Adrenal gland (tissue), 12 donors: Measurements from ENCODE around the gene HPCAL4. TPM values are rescaled to one million over a fixed set of nuclear protein-coding genes. Genes with fewer than 3 reads are reported as not detected.

Source experiments
- DNase-seq, 7 donors: peaks; one replicate each; pipeline ENCODE4 v3.0.0-alpha.2; 2019 to 2020
- H3K27ac ChIP-seq, 5 donors: fragments of 200-600 bp; sonication (generic) in 4 of 5; 1 replicate in 3 of 5; 2 replicates in 2 of 5; pipeline versions ENCODE4 v1.5.1 to v1.8.0; 2016 to 2020; ENCODE audit warnings: mild to moderate bottlenecking in 1 of 5
- H3K27me3 ChIP-seq: fragments of 200-600 bp; 2 replicates; pipeline ENCODE4 v1.8.0; 2021
- H3K36me3 ChIP-seq, 2 donors: fragments of 200-600 bp; replicated peaks in 1 of 2; 1 replicate in 1 of 2; 2 replicates in 1 of 2; pipeline versions ENCODE4 v1.5.1 to v1.8.0; 2018 to 2022
- H3K4me1 ChIP-seq, 2 donors: fragments of 200-600 bp; replicated peaks in 1 of 2; 1 replicate in 1 of 2; 2 replicates in 1 of 2; pipeline versions ENCODE4 v1.5.1 to v1.8.0; 2018 to 2021
- H3K4me3 ChIP-seq, 4 donors: fragments of 200-600 bp; sonication (generic) in 3 of 4; one replicate each; pipeline ENCODE4 v1.5.1; 2016 to 2018
- H3K9me3 ChIP-seq, 3 donors: fragments of 200-600 bp; sonication (generic) in 1 of 3; replicated peaks in 1 of 3; 1 replicate in 2 of 3; 2 replicates in 1 of 3; pipeline versions ENCODE4 v1.5.1 to v1.8.0; 2016 to 2021
- CTCF ChIP-seq, 6 experiments: fragments of 450-650 bp in 4 of 6; fragments of 200-600 bp in 2 of 6; sonication (generic) in 1 of 6; IDR thresholded peaks; 1 replicate in 5 of 6; 2 replicates in 1 of 6; pipeline versions ENCODE4 v1.5.1 to v1.8.0; 2016 to 2021; ENCODE audit warnings: antibody characterized with exemption in 6 of 6, mild to moderate bottlenecking in 2 of 6, moderate library complexity in 1 of 6
- POLR2A ChIP-seq, 2 donors: fragments of 450-650 bp; IDR thresholded peaks; one replicate each; pipeline ENCODE4 v1.6.1; 2017; ENCODE audit warnings: antibody characterized with exemption in 2 of 2, mild to moderate bottlenecking in 2 of 2, moderate library complexity in 1 of 2
- WGBS, 4 donors: extraction: QIAGEN DNeasy Blood & Tissue Kit in 2 of 4; methylation state at CpG; one replicate each; pipeline versions ENCODE4 v1.1.5 to v1.1.7; 2013 to 2017; 5-methylcytosine and 5-hydroxymethylcytosine counted together
- intact Hi-C, 2 donors: fragments of 100-400 bp; cut with DNase I; formaldehyde crosslinking; loops; one replicate each; pipeline versions ENCODE4 v1.14.1 to v1.15.0; 2022 to 2023
- polyA plus RNA-seq, 3 donors: library from polyadenylated mRNA; stranded (reverse); fragments of 200-250 nt in 2 of 3; fragments of 350-450 nt in 1 of 3; fragmentation: Illumina TruSeq in 1 of 3; extraction: RNeasy Lipid Tissue Mini Kit (QIAGEN cat#74804) in 1 of 3; gene quantifications; one replicate each; pipeline ENCODE4 v1.2.3, GENCODE V29; 2013 to 2014
- total RNA-seq, 9 donors: library from RNA; depleted of rRNA in 4 of 9; stranded (reverse); fragments of >200 nt in 4 of 9; fragments of 120-200 nt in 1 of 9; fragmentation: NEBNext Ultra II Directional in 1 of 9; extraction: Animal tissue kit (Norgen Biotek cat#: 25700) in 1 of 9; gene quantifications; one replicate each; pipeline versions ENCODE4 v1.1.0 to v1.2.4, GENCODE V29; 2013 to 2023
- donor health status: healthy with polysubstance abuse.
- donor health status: Bipolar disorder and iron deficiency.
- donor health status: DM: yes; HTN: yes; CAD: no.
- donor health status: DM: no; HTN: no; CAD: no.
- donor health status: DM: no; HTN: no; CAD: no.
- donor health status: DM: yes; HTN: yes; CAD: no.

The HPCAL4 gene
- total and polyA plus RNA-seq, 12 donors = 0.42 to 9.9 (median 3.4) TPM; not detected in 4

GRCh38 chr1:39698568-39698967 lies 7.3 kb upstream of the HPCAL4 start:
- Histone ChIP-seq H3K9me3 (no peaks in the 10 kb centered on the region), H3K4me1 (no peaks in the 10 kb centered on the region), H3K27me3 (peaks cover 4% of the 10 kb centered on the region), H3K4me3 (no peak overlapping the region), H3K27ac (no peak overlapping the region), H3K36me3 (no peaks in the 10 kb centered on the region)
- peak in 1 of 7 donors; percentile 34 for DNase-seq
- intact Hi-C loops = no loop called here
- TF ChIP-seq CTCF (IDR thresholded peaks at IDR 0.05) = no peak
- TF ChIP-seq POLR2A (IDR thresholded peaks at IDR 0.05) = no peak
- 64 to 94% (median 86%) methylated on average over 4 of the region's 4 CpGs for WGBS, 4 donors

GRCh38 chr1:39696448-39696847 lies 5.2 kb upstream of the HPCAL4 start:
- no peaks in the 10 kb centered on the region for H3K36me3 ChIP-seq
- 41 to 67% (median 53%) methylated on average over 1 of the region's 1 CpG for WGBS, 4 donors

GRCh38 chr1:39695016-39695415 lies 3.8 kb upstream of the HPCAL4 start:
- Histone ChIP-seq H3K4me1 (peaks cover 10 to 19% of the 10 kb centered on the region in 2 donors), H3K36me3 (no peaks in the 10 kb centered on the region), H3K27me3 (peaks cover 24% of the 10 kb centered on the region), H3K4me3 (no peak overlapping the region), H3K27ac (no peak overlapping the region), H3K9me3 (no peaks in the 10 kb centered on the region)
- TF ChIP-seq POLR2A (IDR thresholded peaks at IDR 0.05) (no peak), CTCF (IDR thresholded peaks at IDR 0.05) (no peak)
- peak in 1 of 7 donors; percentile 0 for DNase-seq
- intact Hi-C loops = no loop called here
- 5 to 38% (median 23%) methylated on average over 1 of the region's 1 CpG for WGBS, 4 donors

More at GRCh38 chr1:39696448-39696847, 5.2 kb upstream of the HPCAL4 start:
- no peak overlapping the region for H3K27ac ChIP-seq
- peaks cover 8 to 11% of the 10 kb centered on the region in 2 donors for H3K4me1 ChIP-seq
- TF ChIP-seq CTCF (IDR thresholded peaks at IDR 0.05) (no peak), POLR2A (IDR thresholded peaks at IDR 0.05) (no peak)
- H3K9me3 ChIP-seq = no peaks in the 10 kb centered on the region
- no peak overlapping the region for H3K4me3 ChIP-seq
- intact Hi-C loops = no loop called here
- DNase-seq = no peak
- peaks cover 18% of the 10 kb centered on the region for H3K27me3 ChIP-seq

- peak in 1 of 7 donors; percentile 33 for DNase-seq
- WGBS, 4 donors = 83 to 92% (median 89%) methylated on average over 1 of the region's 1 CpG
- peaks cover 25% of the 10 kb centered on the region for H3K27me3 ChIP-seq
- H3K27ac ChIP-seq = no peak overlapping the region
- no peaks in the 10 kb centered on the region for H3K9me3 ChIP-seq
- peaks cover 10 to 19% of the 10 kb centered on the region in 2 donors for H3K4me1 ChIP-seq
- TF ChIP-seq POLR2A (IDR thresholded peaks at IDR 0.05) (no peak), CTCF (IDR thresholded peaks at IDR 0.05) (no peak)
- H3K4me3 ChIP-seq = no peak overlapping the region
- intact Hi-C loops = no loop called here
- H3K36me3 ChIP-seq = no peaks in the 10 kb centered on the region
Measured at GRCh38 chr1:39694026-39694425, 2.8 kb upstream of the HPCAL4 start.
